ENCODE measurements around the gene TMEM132A. TPM values are rescaled to one million over a fixed set of nuclear protein-coding genes. Genes with fewer than 3 reads are reported as not detected.

Gene TMEM132A
- total RNA-seq, 1 experiment from 2014 or later: 28.6 TPM

DNA sequence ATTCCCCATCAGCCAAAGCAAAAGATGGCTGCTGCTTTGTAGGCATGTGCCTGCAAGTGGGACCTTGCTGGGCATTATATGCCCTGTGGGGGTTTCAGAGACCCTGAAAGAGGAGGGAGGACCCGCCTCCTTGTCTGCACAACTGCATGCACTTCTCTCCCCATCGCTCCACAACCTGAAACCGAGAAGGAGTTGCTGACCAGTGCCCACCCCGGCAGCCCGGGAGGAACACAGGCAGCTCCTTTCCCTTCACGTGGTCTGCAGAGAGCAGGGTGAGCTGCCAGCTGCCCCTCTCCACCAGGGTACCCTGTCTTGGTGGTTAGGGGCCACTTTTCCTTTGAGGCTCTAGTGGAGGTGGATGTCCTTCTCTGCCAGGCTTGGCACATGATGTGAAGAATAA is 1.4 kb upstream of the TMEM132A start:
- DNase-seq (ENCODE audit: low spot score): no peak

DNA sequence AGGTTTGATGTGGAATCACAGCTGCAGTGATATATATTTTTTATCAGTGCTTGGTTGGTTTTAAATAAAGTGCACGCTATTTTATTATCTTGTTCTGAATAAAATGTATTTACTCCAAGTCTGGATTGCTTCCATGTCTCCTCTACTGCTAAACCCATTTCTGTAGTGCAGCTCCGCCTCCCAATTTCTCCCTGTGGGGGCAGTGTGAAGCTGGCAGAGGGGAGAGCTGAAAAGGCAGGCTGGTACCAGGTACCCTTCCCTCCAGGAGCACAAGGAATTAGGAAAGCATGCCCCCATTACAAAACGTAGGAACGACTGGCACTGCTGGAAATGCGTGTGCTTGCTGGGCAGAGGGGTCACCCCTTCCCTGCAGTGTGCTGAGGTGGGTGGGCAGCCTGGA is 934 bp upstream of the TMEM132A start:
- no peak for DNase-seq (ENCODE audit: low spot score)

DNA sequence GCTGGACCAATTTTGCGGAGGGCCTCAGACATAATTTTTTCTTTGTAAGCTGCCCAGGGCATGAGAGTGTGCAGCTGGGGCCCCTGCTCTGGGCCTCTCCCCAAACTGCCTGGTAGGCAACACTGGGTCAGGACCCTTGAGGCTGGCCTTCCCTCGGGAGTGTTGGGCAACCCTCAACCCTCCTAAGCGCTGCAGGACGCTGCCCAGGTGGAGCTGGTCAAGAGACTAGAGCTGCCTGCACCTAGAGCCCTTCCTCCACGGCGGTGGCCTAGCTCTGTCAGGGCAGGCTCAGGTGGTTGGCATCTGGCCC is 505 bp upstream of the TMEM132A start:
- DNase-seq (ENCODE audit: low spot score): no peak

DNA sequence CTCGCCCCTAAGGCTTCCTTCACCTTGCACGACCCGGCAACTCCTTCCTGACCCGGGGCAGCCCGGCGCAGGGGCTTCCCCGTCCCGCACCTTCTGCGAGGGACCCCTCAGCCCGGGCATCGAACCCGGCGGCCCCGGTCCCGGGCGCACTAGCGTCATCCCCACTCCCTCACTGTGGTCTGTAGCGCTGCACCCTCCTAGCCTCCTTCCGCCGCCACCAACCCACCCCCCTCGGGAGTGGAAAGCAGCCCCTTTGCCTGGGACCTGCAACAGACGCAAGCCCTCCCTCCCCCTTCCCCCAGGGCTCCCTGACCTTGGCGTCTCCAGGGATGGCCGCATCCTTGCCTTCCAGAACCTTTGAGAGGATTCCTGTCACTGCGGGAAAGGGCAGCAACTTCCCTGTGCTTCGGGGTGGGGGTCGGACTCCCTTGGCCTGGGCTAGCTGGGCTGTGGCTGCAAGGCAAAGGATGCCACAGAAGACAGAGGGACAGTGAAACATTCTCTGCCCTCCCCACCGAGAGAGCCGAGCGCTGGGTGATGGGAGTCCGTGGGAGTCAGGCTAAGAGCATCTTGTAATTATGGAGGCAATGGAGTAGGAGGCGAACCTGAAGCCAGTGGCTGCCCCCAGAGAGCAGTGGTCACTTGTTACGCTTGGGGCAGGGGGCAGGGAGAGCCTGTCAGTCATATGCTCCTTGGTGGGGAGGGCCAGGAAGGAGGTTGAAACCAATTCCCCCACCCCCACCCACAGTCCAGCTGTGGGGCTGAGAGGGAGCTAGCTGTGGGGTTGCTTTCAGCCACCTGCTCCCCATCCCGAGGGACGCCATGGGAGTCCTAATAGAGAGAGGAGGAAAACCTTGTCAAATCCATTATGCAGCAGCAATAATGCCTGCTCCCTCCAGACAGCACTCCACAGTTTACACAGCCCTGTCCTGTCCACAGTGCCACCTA is 920 bp downstream of the TMEM132A start:
- no peak for DNase-seq (ENCODE audit: low spot score)

DNA sequence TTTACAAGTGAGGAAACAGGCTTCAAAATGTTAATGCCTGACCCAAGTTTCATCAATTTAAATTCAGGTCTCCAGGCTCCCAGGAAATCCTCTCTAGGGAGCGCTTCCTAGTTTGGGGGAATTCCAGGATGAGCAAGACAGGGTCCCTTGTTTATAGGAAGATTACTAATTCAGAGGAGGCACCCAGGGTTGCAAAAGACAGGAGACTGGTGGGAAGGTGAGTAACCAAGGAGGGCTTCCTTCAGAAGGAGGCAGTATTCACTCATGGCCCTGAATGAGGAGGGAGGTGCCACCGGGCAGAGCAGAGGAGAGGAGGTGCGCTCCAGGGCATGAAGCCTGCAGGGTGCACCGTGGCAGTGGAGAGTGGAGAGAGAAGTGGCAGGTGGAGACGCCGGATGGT is 1.6 kb downstream of the TMEM132A start:
- DNase-seq (ENCODE audit: low spot score): no peak

DNA sequence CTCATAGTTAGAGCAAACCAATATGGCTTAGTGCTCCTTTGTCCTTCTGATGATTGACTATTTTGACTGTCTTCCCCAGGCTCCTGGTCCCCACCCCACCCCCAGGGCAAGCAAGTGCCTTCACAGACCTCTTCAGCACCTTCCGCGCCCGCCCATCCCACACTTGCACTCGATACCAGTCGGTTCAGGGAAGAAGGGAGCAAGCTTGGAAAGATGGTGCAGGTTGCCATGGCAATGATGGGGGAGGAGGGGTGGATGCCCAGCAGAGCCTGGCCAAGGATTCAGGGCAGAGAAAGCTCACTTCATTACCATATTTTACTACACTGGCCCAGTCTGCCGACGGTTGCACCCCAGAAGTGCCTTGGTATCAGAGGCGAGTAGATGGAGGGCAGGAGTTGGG is 2.2 kb downstream of the TMEM132A start:
- no peak for DNase-seq (ENCODE audit: low spot score)

DNA sequence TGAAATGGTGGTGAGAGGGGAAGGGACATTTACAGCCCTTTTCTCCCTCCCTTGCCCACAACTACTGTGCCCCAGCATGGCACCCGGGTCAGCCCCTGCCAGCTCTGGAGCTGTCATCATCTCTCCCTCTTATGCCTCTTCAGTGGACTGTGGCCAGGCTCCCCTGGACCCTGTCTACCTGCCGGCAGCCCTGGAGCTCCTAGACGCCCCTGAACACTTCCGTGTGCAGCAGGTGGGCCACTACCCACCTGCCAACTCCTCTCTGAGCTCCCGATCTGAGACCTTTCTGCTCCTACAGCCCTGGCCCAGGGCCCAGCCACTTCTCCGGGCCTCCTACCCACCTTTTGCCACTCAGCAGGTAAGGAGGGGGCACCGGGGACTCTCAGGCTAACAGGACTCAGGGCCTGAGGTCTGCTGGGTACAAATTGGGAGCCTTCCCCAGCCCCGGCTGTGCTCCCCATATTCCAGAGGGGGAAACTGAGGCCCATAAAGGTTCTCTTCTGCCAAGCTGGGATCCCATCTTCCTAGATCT is 2.9 kb downstream of the TMEM132A start:
- DNase-seq (ENCODE audit: low spot score): no peak

DNA sequence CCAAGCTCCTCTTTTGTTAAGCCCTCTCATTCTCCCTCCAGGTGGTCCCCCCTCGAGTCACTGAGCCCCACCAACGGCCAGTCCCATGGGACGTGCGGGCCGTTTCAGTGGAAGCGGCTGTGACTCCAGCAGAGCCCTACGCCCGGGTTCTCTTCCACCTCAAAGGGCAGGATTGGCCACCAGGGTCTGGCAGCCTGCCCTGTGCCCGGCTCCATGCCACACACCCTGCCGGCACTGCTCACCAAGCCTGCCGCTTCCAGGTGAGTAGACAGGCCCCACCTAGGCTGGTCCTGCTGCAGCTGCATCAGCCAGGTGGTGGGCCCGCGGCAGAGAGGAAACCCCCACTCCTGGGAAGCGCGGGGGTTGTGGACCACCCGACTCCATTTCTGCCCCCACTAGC is 3.3 kb downstream of the TMEM132A start:
- no peak for DNase-seq (ENCODE audit: low spot score)

DNA sequence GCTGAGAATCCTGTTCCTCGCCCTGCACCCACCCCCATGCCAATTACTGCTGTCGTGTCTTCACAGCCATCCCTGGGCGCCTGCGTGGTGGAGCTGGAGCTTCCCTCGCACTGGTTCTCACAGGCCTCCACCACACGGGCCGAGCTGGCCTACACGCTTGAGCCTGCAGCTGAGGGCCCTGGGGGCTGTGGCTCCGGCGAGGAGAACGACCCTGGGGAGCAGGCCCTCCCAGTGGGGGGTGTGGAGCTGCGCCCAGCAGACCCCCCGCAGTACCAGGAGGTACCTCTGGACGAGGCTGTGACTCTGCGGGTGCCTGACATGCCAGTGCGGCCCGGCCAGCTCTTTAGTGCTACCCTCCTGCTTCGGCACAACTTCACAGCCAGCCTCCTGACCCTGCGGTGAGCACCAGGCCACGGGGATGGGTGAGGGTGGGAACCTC is 4.3 kb downstream of the TMEM132A start:
- no peak for DNase-seq (ENCODE audit: low spot score)

DNA sequence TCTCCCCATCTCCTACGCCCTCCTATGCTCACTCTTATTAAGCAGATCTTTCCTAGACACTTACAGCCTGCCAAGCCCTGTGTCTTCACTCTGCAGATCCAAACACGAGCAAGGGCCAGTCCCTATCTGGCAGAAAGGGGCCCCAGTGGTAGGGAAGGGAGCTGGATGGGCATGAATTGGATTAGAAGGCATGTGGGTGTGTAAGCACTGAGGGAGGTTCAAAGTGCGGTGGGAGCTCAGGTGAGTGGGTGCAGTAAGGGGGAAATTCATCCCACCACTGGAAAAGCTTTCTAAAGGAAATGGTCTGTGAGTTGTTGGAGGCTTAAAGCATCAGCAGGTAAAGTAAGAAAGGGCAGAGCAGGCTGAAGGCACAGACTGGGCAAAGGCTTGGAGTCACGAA is 5.5 kb downstream of the TMEM132A start:
- DNase-seq (ENCODE audit: low spot score): no peak

DNA sequence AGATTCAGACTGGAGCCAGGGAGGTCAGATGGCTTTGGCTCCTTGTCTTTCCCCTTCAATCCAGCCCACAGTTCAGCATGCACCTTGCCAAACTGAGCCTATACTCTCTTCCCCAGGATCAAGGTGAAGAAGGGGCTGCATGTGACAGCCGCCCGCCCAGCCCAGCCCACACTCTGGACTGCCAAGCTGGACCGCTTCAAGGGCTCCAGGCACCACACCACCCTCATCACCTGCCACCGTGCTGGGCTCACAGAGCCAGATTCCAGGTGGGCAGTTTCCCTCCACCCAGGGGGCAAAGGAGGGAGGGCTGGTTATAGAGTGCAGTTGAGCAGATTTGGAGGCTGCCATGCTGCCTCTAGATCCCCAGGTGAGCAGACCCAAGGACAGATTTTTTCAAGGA is 6.1 kb downstream of the TMEM132A start:
- DNase-seq (ENCODE audit: low spot score): no peak

DNA sequence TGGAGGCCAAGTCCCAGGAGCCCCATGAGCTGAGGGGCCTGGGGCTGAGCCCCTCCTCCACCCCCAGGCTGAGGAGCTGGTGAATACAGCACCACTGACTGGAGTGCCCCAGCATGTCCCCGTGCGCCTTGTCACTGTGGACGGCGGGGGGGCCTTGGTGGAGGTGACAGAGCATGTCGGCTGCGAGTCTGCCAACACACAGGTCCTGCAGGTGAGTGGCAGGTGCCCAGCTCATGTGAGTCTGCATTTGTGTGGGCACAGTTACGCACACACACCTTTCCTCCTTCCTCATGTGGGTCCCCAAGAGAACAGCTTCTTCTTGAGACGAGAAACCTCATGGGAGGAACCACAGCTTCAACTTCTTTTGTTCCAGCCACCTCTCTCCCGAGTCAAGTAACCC is 7.7 kb downstream of the TMEM132A start:
- DNase-seq (ENCODE audit: low spot score): no peak

DNA sequence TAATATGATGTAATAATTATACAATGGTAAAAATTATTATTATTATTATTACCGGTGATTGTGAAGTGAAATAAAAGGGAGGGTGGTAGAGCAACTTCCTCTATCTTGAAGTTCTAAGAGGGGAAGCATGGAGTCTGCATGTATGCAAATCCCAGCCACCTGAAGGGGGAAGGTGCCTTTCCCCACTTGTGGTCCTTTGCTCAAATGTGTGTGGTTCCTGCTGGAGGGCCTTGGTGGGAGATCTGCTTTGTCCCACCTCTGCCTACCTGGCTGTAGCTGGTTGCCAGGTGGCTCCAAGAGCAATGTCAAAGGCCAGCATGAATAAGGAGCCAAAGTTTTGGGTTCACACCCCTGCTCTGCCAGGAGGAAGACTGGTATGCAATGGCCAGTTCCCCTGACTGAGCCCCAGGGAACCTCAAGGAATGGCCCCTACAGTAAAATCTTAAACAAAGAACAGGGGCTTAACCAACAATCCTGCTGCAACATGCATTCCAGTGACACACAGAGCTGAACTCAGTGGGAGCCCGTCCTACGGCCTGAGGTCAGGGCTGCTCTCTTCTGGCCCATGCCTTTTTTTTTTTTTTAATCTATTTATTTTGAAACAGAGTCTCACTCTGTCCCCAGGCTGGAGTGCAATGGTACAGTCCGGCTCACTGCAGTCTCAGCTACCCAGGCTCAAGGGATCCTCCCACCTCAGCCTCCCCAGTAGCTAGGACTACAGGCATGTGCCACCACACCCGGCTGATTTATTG is 8.5 kb downstream of the TMEM132A start:
- no peak for DNase-seq (ENCODE audit: low spot score)

DNA sequence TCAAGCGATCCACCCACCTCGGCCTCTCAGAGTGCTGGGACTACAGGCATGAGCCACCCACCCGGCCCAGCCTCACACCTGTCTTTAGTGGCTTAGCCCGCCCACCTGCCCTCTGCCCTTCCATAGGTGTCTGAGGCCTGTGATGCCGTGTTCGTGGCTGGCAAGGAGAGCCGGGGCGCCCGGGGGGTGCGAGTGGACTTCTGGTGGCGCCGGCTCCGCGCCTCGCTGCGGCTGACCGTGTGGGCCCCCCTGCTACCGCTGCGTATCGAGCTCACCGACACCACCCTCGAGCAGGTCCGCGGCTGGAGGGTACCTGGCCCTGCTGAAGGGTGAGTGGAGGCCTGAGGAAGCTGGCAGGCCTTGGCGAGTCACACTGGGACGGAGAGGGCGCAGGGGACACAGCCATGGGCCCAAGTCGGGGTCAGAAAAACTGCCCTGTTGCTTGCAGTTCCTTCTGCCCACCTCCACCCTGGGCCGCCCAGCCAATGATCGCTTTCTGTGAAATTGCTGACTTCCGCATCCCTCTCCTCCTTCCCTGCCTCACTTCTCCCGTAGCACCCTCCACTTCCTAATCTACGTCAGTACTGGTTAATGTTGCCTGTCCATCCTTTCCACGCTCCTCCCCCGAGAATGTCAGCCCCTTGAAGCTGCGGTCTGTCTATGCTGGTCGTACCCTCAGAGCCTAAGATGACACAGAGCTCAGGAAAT is 9.3 kb downstream of the TMEM132A start:
- no peak for DNase-seq (ENCODE audit: low spot score)

DNA sequence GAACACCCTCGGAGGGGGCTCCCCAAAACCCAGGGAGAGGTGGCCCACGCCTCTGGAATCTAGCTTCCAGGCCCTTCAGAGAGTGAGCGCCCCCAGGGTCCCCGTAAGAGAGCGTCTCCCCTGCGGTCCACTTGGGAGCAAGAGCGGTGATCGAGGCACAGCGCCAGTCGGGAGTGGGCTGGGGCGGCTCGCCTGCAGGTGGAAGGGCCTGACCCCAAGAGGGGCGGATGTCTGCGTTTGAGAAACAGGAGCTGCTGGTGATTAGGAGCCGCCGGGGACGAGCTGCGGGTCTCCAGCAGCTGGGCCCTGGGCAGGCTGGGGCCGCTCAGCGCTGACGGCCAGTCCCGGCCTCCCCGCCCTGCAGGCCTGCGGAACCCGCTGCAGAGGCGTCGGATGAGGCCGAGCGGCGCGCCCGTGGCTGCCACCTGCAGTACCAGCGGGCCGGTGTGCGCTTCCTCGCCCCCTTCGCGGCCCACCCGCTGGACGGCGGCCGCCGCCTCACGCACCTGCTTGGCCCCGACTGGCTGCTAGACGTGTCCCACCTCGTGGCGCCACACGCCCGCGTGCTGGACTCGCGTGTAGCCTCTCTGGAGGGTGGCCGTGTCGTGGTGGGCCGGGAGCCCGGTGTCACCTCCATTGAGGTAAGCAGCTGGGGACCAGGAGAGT is 10.0 kb downstream of the TMEM132A start:
- no peak for DNase-seq (ENCODE audit: low spot score)

DNA sequence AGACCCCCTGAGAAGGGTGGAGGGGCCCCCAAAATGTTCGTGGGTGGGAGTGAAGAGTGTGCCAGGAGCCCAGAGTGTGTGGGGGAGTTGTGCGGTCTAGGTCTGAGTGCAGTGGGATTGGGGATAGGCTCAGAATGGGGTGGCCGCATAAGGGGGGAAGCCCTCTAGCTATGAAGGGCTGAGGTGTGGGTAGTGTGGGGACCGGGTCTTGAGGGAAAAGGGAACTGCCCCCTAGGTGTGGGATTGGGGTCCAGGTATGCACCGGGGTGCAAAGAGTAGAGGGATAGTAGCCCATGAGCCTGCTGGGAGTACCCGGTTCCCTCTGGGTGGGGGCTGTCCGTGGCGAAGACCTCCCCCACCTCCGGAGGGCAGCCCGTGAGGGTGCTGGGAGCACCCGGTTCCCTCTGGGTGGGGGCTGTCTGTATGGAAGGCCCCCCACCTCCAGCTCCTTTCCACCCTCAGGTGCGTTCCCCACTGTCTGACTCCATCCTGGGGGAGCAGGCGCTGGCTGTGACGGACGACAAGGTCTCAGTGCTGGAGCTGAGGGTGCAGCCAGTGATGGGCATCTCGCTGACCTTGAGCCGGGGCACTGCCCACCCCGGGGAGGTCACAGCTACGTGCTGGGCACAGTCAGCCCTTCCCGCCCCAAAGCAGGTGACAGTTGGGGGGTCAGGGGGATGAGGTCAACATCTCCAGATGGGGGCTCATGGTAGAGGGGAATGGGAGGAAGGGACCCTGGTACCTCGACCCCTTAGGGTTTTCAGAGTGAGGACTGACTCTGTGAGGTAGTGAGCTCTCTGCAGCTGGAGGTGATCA is 10.7 kb downstream of the TMEM132A start:
- no peak for DNase-seq (ENCODE audit: low spot score)

DNA sequence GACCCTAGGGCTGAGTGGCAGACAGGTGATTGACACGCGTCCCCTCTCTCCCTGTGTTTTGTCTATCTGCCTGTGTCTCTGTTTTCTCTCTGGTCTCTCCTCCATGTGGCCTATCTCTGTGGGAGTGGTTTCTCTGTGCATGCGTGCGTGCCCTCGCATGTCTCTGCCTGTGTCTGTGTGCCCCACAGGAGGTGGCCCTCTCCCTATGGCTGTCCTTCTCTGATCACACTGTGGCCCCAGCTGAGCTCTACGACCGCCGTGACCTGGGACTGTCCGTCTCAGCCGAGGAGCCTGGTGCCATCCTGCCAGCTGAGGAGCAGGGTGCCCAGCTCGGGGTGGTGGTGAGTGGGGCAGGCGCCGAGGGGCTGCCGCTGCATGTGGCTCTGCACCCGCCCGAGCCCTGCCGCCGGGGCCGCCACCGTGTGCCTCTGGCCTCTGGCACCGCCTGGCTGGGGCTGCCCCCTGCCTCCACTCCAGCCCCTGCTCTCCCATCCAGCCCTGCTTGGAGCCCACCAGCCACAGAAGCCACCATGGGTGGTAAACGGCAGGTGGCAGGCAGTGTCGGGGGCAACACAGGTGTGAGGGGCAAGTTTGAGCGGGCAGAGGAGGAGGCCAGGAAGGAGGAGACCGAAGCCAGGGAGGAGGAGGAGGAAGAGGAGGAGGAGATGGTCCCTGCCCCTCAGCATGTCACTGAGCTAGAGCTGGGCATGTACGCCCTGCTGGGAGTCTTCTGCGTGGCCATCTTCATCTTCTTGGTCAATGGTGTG is 11.6 kb downstream of the TMEM132A start:
- DNase-seq (ENCODE audit: low spot score): no peak

DNA sequence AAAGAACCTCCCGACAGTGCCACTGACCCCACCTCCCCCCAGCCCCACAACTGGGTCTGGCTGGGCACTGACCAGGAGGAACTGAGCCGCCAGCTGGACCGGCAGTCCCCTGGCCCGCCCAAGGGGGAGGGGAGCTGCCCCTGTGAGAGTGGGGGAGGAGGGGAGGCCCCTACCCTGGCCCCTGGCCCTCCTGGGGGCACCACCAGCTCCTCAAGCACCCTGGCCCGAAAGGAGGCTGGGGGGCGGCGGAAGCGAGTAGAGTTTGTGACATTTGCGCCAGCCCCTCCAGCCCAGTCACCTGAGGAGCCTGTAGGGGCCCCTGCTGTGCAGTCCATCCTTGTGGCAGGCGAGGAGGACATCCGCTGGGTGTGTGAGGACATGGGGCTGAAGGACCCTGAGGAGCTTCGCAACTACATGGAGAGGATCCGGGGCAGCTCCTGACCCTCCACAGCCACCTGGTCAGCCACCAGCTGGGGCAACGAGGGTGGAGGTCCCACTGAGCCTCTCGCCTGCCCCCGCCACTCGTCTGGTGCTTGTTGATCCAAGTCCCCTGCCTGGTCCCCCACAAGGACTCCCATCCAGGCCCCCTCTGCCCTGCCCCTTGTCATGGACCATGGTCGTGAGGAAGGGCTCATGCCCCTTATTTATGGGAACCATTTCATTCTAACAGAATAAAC is 12.3 kb downstream of the TMEM132A start:
- no peak for DNase-seq (ENCODE audit: low spot score)

DNA sequence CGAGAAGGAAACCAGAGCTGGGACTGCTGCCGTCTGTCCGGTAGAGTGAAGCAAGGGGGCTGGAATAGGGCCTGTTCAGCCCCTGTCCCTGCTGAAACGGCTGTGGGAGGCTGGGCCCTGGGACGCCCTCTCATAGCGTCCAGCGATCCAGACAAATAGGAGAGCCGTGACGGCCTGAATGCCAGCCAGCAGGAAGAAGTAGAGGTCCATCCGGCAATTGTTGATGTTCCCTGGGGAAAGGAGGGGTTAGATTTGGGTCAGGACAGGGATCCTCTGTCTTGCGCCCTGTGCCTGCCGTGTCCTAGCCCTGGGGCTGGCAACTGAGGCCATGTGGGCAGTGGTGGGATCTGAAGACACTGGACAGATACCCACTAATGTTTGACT is 12.9 kb downstream of the TMEM132A start:
- no peak for DNase-seq (ENCODE audit: low spot score)

DNA sequence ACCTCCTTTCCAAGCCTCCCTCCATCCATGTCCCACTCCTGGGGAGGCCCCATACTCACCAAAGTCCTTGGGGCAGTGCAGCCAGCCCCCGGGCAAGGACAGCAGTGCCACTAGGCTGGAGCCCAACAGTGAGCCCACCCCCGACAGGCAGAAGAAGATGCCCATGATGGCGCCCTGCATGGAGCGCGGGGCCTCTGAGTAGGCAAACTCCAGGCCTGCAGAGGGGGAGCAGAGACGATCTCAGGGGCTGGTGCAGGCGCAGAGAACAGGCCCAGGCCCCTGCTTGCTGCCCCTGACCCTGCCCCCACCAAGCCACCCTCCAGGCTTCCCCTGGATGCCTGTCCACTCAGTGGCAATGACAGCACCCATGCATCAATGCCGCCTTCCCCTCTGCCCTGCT is 13.6 kb downstream of the TMEM132A start:
- DNase-seq (ENCODE audit: low spot score): no peak

Measured in H4 (cell line).